IgD-negative memory B cell (primary cell): ENCODE results near the gene ZCCHC7. TPM values are rescaled to one million over a fixed set of nuclear protein-coding genes. Genes with fewer than 3 reads are reported as not detected.

ENCODE experiments used
- H3K27ac Mint-ChIP-seq, 3 donors: one replicate each; pipeline ENCODE4 v1.8.0; 2020 to 2022; ENCODE audit warnings: mild to moderate bottlenecking in 3 of 3, mixed read lengths in 3 of 3, moderate library complexity in 1 of 3
- H3K27me3 Mint-ChIP-seq: one replicate; pipeline ENCODE4 v1.8.0; 2021; ENCODE audit warnings: mixed read lengths
- H3K36me3 Mint-ChIP-seq: one replicate; pipeline ENCODE4 v1.8.0; 2020; ENCODE audit warnings: mild to moderate bottlenecking, mixed read lengths
- H3K4me1 Mint-ChIP-seq, 3 donors: one replicate each; pipeline ENCODE4 v1.8.0; 2020 to 2022; ENCODE audit warnings: mixed read lengths in 3 of 3, mild to moderate bottlenecking in 1 of 3
- H3K4me3 Mint-ChIP-seq, 4 donors: one replicate each; pipeline ENCODE4 v1.8.0; 2020 to 2022; ENCODE audit warnings: mild to moderate bottlenecking in 4 of 4, mixed read lengths in 4 of 4, moderate library complexity in 3 of 4
- H3K9me3 Mint-ChIP-seq, 3 donors: one replicate each; pipeline ENCODE4 v1.8.0; 2020 to 2021; ENCODE audit warnings: mixed read lengths in 3 of 3, mild to moderate bottlenecking in 1 of 3
- polyA plus RNA-seq: library from polyadenylated mRNA; unstranded; fragments of 300-500 nt; fragmentation: Illumina TruSeq; gene quantifications from one replicate; pipeline ENCODE4 v1.2.3, GENCODE V29; 2021

The ZCCHC7 gene
- polyA plus RNA-seq, 1 donor from 2014 or later, result 76.8 TPM

- Mint-ChIP-seq H3K4me3 (no peak overlapping the region), H3K9me3 (no peaks in the 10 kb centered on the region), H3K27ac (no peak overlapping the region), H3K27me3 (no peaks in the 10 kb centered on the region), H3K4me1 (peaks cover 21 to 41% (median 31%) of the 10 kb centered on the region in 3 donors), H3K36me3 (peaks cover 5% of the 10 kb centered on the region)
Measured at GRCh38 chr9:37221489-37222106, 101.2 kb downstream of the ZCCHC7 start.

- Mint-ChIP-seq H3K27ac (no peak overlapping the region), H3K4me1 (peaks cover 21 to 35% (median 27%) of the 10 kb centered on the region in 3 donors), H3K27me3 (no peaks in the 10 kb centered on the region), H3K9me3 (peaks cover 0 to 2% (median 0%) of the 10 kb centered on the region in 3 donors), H3K36me3 (peaks cover 11% of the 10 kb centered on the region), H3K4me3 (no peak overlapping the region)
Measured at GRCh38 chr9:37229455-37229854, 109.1 kb downstream of the ZCCHC7 start.

- Mint-ChIP-seq H3K4me1 (peaks cover 22 to 36% (median 25%) of the 10 kb centered on the region in 3 donors), H3K27me3 (no peaks in the 10 kb centered on the region), H3K36me3 (peaks cover 11% of the 10 kb centered on the region), H3K9me3 (peaks cover 0 to 2% (median 0%) of the 10 kb centered on the region in 3 donors), H3K4me3 (no peak overlapping the region), H3K27ac (no peak overlapping the region)
Measured at GRCh38 chr9:37229882-37230482, 109.6 kb downstream of the ZCCHC7 start.

- Mint-ChIP-seq H3K36me3 (peaks cover 25% of the 10 kb centered on the region), H3K27ac (peak overlapping the region in 1 of 3 donors; percentile 11), H3K27me3 (no peaks in the 10 kb centered on the region), H3K4me1 (peaks cover 44 to 60% (median 46%) of the 10 kb centered on the region in 3 donors), H3K4me3 (peak overlapping the region in 3 of 4 donors; percentile 1 to 75 (median 17)), H3K9me3 (peaks cover 0 to 2% (median 0%) of the 10 kb centered on the region in 3 donors)
Measured at GRCh38 chr9:37236822-37237221, 116.4 kb downstream of the ZCCHC7 start.

- Mint-ChIP-seq H3K4me1 (peaks cover 42 to 57% (median 42%) of the 10 kb centered on the region in 3 donors), H3K27ac (no peak overlapping the region), H3K4me3 (peak overlapping the region in 1 of 4 donors; percentile 18)
Measured at GRCh38 chr9:37238122-37238521, 117.7 kb downstream of the ZCCHC7 start.

GRCh38 chr9:37239224-37239859 is 119.0 kb downstream of the ZCCHC7 start:
- no peak overlapping the region for H3K27ac Mint-ChIP-seq
- H3K4me3 Mint-ChIP-seq, result no peak overlapping the region
- H3K36me3 Mint-ChIP-seq, result peaks cover 14% of the 10 kb centered on the region
- no peaks in the 10 kb centered on the region for H3K27me3 Mint-ChIP-seq
- H3K9me3 Mint-ChIP-seq, result no peaks in the 10 kb centered on the region
- H3K4me1 Mint-ChIP-seq, result peaks cover 36 to 49% (median 37%) of the 10 kb centered on the region in 3 donors

More at GRCh38 chr9:37238122-37238521, 117.7 kb downstream of the ZCCHC7 start:
- H3K27me3 Mint-ChIP-seq, result no peaks in the 10 kb centered on the region
- peaks cover 0 to 2% (median 0%) of the 10 kb centered on the region in 3 donors for H3K9me3 Mint-ChIP-seq
- peaks cover 23% of the 10 kb centered on the region for H3K36me3 Mint-ChIP-seq

GRCh38 chr9:37239921-37240320 is 119.5 kb downstream of the ZCCHC7 start:
- H3K4me1 Mint-ChIP-seq, result peaks cover 36 to 47% (median 38%) of the 10 kb centered on the region in 3 donors
- H3K4me3 Mint-ChIP-seq, result no peak overlapping the region
- no peaks in the 10 kb centered on the region for H3K9me3 Mint-ChIP-seq
- peaks cover 13% of the 10 kb centered on the region for H3K36me3 Mint-ChIP-seq
- H3K27ac Mint-ChIP-seq, result no peak overlapping the region
- no peaks in the 10 kb centered on the region for H3K27me3 Mint-ChIP-seq

- H3K36me3 Mint-ChIP-seq, result peaks cover 9% of the 10 kb centered on the region
- no peaks in the 10 kb centered on the region for H3K9me3 Mint-ChIP-seq
- H3K27ac Mint-ChIP-seq, result no peak overlapping the region
- no peak overlapping the region for H3K4me3 Mint-ChIP-seq
- H3K4me1 Mint-ChIP-seq, result peaks cover 34 to 47% (median 40%) of the 10 kb centered on the region in 3 donors
- no peaks in the 10 kb centered on the region for H3K27me3 Mint-ChIP-seq
Measured at GRCh38 chr9:37241340-37241739, 121.0 kb downstream of the ZCCHC7 start.

GRCh38 chr9:37242089-37242488 is 121.7 kb downstream of the ZCCHC7 start:
- Mint-ChIP-seq H3K27ac (no peak overlapping the region), H3K36me3 (peaks cover 5% of the 10 kb centered on the region), H3K4me3 (no peak overlapping the region), H3K4me1 (peaks cover 34 to 43% (median 36%) of the 10 kb centered on the region in 3 donors), H3K9me3 (no peaks in the 10 kb centered on the region), H3K27me3 (no peaks in the 10 kb centered on the region)

GRCh38 chr9:37243588-37244345 is 123.4 kb downstream of the ZCCHC7 start:
- Mint-ChIP-seq H3K4me1 (peaks cover 30 to 35% (median 32%) of the 10 kb centered on the region in 3 donors), H3K27me3 (no peaks in the 10 kb centered on the region), H3K9me3 (no peaks in the 10 kb centered on the region), H3K36me3 (no peaks in the 10 kb centered on the region), H3K27ac (no peak overlapping the region), H3K4me3 (peak overlapping the region in 1 of 4 donors; percentile 49)

- Mint-ChIP-seq H3K4me3 (no peak overlapping the region), H3K27ac (no peak overlapping the region), H3K4me1 (peaks cover 37 to 43% (median 40%) of the 10 kb centered on the region in 3 donors), H3K36me3 (peaks cover 6% of the 10 kb centered on the region), H3K9me3 (no peaks in the 10 kb centered on the region), H3K27me3 (no peaks in the 10 kb centered on the region)
Measured at GRCh38 chr9:37246826-37247225, 126.5 kb downstream of the ZCCHC7 start.

GRCh38 chr9:37248651-37249163 is 128.3 kb downstream of the ZCCHC7 start:
- Mint-ChIP-seq H3K27ac (peak overlapping the region in 1 of 3 donors; percentile 25), H3K4me1 (peaks cover 37 to 44% (median 39%) of the 10 kb centered on the region in 3 donors), H3K36me3 (peaks cover 10% of the 10 kb centered on the region), H3K4me3 (peak overlapping the region in 1 of 4 donors; percentile 41), H3K27me3 (no peaks in the 10 kb centered on the region), H3K9me3 (no peaks in the 10 kb centered on the region)

- H3K4me3 Mint-ChIP-seq, result peak overlapping the region in 2 of 4 donors; percentile 11 to 63
- no peaks in the 10 kb centered on the region for H3K27me3 Mint-ChIP-seq
- H3K27ac Mint-ChIP-seq, result peak overlapping the region; percentile 80 to 92 (median 80)
- H3K4me1 Mint-ChIP-seq, result peaks cover 37 to 47% (median 41%) of the 10 kb centered on the region in 3 donors
- H3K36me3 Mint-ChIP-seq, result peaks cover 16% of the 10 kb centered on the region
- no peaks in the 10 kb centered on the region for H3K9me3 Mint-ChIP-seq
Measured at GRCh38 chr9:37251452-37251851, 131.1 kb downstream of the ZCCHC7 start.

- Mint-ChIP-seq H3K27ac (no peak overlapping the region), H3K4me3 (no peak overlapping the region), H3K4me1 (peaks cover 33 to 52% (median 51%) of the 10 kb centered on the region in 3 donors), H3K36me3 (peaks cover 18% of the 10 kb centered on the region), H3K9me3 (no peaks in the 10 kb centered on the region), H3K27me3 (no peaks in the 10 kb centered on the region)
Measured at GRCh38 chr9:37253377-37253937, 133.1 kb downstream of the ZCCHC7 start.
